ENCODE measurements around the gene GET4.
A peak's percentile ranks its signal among the peaks of the same experiment; 100 is the strongest.
"Not testable (repeated sequence)": the region's sequence is repeated elsewhere in the genome, so short reads cannot be mapped to it uniquely, and the experiment has no call there.

The GET4 gene

GRCh38 chr7:937856-938484 lies 61.6 kb downstream of the GET4 start:
- no peak for TF ChIP-seq CTCF (IDR thresholded peaks at IDR 0.05; ENCODE audit: low read length, missing control alignments)

GRCh38 chr7:938546-939185 lies 62.3 kb downstream of the GET4 start:
- TF ChIP-seq CTCF (IDR thresholded peaks at IDR 0.05; ENCODE audit: low read length, missing control alignments) = no peak
- no peak for DNase-seq (ENCODE audit: low read depth)
- no peak overlapping the region for H3K4me3 ChIP-seq (replicated peaks; ENCODE audit: low read depth, low read length)

More at GRCh38 chr7:937856-938484, 61.6 kb downstream of the GET4 start:
- DNase-seq (ENCODE audit: low read depth) = no peak
- no peak overlapping the region for H3K4me3 ChIP-seq (replicated peaks; ENCODE audit: low read depth, low read length)

GRCh38 chr7:939843-940242 lies 63.5 kb downstream of the GET4 start:
- no peak overlapping the region for H3K4me3 ChIP-seq (replicated peaks; ENCODE audit: low read depth, low read length)
- TF ChIP-seq CTCF (IDR thresholded peaks at IDR 0.05; ENCODE audit: low read length, missing control alignments) = no peak
- no peak for DNase-seq (ENCODE audit: low read depth)

- peak; percentile 42 for DNase-seq (ENCODE audit: low read depth)
- H3K4me3 ChIP-seq (replicated peaks; ENCODE audit: low read depth, low read length) = no peak overlapping the region
- no peak for TF ChIP-seq CTCF (IDR thresholded peaks at IDR 0.05; ENCODE audit: low read length, missing control alignments)
Measured at GRCh38 chr7:940599-941408, 64.5 kb downstream of the GET4 start.

GRCh38 chr7:943793-944192 lies 67.4 kb downstream of the GET4 start:
- DNase-seq (ENCODE audit: low read depth); H3K4me3 ChIP-seq (replicated peaks; ENCODE audit: low read depth, low read length): not testable (repeated sequence)

- H3K4me3 ChIP-seq (replicated peaks; ENCODE audit: low read depth, low read length) = no peak overlapping the region
- TF ChIP-seq CTCF (IDR thresholded peaks at IDR 0.05; ENCODE audit: low read length, missing control alignments) = no peak
- DNase-seq (ENCODE audit: low read depth) = no peak
Measured at GRCh38 chr7:944744-945143, 68.4 kb downstream of the GET4 start.

GRCh38 chr7:945147-945555 lies 68.8 kb downstream of the GET4 start:
- DNase-seq (ENCODE audit: low read depth) = no peak
- H3K4me3 ChIP-seq (replicated peaks; ENCODE audit: low read depth, low read length) = no peak overlapping the region
- TF ChIP-seq CTCF (IDR thresholded peaks at IDR 0.05; ENCODE audit: low read length, missing control alignments) = no peak

All from fibroblast of pulmonary artery (primary cell).